GM19438 (cell line): ENCODE data around the gene DCST2.
"Not testable (repeated sequence)": the region's sequence is repeated elsewhere in the genome, so short reads cannot be mapped to it uniquely, and the experiment has no call there.

Experiments used
- ATAC-seq: cut with Tn5 transposase; IDR thresholded peaks from one replicate; pipeline ENCODE4 v1.9.1; 2021; ENCODE audit warnings: low read depth; ENCODE audit not compliant: unreplicated experiment

Gene DCST2

GRCh38 chr1:154983776-154984466 lies 49.7 kb downstream of the DCST2 start:
- ATAC-seq = no peak

- peak; percentile 98 for ATAC-seq
Observed at GRCh38 chr1:154982897-154983648, 50.5 kb downstream of the DCST2 start, which contains the start of gene FLAD1. TSS of gene FLAD1 (plus strand) at chr1:154983344. CDS start at chr1:154983695, 351 bp downstream.

DNA sequence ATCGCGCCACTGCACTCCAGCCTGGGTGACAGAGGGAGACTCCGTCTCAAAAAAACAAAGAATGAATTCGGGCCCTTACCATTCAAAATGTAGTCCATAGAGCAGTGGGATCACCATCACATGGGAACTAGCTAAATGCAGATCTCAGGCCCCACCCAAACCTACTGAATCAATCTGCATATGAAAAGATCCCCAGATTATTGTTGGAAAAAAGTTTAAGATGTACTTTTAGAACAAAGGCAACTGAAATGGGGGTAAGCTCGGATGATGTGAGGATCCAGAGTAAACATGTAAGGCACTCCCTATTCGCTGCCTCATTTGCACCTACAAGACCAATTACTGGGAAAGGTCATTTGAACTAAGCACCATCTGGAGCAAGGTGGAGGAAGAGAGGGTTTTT lies 51.2 kb downstream of the DCST2 start:
- ATAC-seq = no peak

DNA sequence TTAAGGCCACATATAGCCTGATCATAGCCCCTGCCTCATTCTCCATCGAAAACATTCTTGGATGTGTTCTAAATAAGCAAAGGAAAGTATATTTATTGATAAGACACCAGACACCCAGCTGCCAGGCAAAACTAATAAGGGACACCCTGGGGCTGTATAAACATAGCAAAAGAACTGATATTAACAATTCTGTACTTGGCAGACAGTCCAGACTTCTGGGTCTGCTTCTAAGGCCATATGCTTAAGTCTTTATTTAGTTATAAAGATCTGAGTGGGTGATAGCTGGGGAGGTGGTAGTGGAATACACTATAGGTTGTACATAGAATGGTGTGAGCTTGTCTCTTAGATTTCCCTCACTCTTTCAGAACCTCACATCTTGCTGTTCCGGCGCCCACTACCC lies 55.2 kb downstream of the DCST2 start:
- no peak for ATAC-seq

DNA sequence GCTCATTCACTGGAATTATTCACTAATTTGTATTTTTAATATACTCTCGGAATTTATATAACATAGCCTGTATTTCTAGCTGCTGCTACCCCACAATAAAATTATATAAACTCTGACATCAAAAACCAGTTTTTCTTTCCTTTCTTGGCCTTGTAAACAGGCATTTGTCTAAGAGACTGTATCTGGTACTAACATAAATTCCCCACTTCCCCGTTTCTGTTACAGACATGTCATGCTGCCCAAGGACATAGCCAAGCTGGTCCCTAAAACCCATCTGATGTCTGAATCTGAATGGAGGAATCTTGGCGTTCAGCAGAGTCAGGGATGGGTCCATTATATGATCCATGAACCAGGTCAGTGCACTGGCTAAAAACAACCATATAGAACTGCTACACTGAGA lies 55.8 kb downstream of the DCST2 start:
- ATAC-seq = not testable (repeated sequence)

DNA sequence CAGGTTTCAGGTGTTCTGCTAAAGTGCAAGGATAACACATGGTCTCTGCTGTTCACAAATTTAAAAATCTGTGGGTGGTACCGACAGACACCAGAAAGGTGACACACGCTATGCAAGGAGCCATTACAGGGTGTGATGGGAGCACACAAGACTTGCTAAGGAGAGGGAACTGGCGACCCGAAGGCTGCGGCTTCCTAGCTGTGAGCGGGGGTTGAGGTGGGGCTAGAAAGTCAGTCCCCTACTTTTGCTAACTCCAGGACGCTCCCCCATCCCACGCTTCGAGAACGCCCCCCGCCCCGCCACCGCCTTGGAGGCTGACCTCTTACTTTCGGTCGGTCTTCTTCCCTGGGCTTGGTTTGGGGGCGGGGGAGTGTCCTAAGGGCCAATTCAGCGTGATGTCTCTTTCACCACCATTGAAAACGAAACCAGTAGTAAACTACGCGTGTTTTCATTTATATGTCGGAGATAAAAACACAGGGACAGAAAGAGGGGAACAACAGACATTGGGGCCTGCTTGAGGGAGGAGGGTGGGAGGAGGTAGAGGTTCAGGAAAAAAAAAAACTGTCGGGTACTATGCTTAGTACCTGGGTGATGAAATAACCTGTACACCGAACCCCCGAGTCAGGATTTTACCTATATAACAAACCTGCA lies 58.0 kb downstream of the DCST2 start:
- ATAC-seq = no peak

- ATAC-seq = peak; percentile 44
Observed at GRCh38 chr1:154974808-154975408, 58.7 kb downstream of the DCST2 start.

GRCh38 chr1:154974102-154974807 lies 59.3 kb downstream of the DCST2 start, which contains the start of gene CKS1B:
TSS of gene CKS1B (plus strand) at chr1:154974681. CDS start at chr1:154974746, 65 bp downstream.
- peak; percentile 70 for ATAC-seq

DNA sequence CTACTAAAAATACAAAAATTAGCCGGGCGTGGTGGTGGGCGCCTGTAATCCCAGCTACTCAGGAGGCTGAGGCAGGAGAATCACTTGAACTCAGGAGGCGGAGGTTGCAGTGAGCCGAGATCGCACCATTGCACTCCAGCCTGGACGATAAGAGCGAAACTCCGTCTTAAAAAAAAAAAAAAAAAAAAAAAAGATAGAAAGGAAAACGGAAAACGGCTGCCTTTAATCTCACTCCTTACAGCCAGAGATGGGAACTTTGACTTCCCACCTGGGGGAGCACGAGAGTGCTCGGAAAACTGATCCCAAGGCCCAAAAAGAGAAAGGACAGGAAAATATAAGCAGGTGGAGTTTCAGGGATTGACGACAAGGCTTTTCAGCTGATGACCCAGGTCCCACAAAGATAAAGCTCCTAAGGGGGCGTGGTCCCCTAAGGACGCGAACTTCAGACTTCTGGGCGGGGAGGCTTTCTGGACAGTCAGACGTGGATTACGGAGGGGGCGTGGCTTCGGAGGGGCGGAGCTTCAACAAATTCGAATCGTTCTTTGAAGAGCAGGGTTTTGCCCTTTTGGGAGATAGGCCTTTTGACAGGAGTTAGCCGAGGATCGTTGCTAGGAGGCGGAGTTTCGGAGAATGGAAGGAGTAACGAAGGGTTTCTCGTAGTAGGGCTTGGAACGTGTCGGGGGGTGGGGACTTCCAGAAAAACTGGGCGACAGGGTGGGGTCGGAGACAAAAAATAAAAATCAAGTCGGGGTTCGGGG lies 60.1 kb downstream of the DCST2 start:
- ATAC-seq = peak; percentile 16

DNA sequence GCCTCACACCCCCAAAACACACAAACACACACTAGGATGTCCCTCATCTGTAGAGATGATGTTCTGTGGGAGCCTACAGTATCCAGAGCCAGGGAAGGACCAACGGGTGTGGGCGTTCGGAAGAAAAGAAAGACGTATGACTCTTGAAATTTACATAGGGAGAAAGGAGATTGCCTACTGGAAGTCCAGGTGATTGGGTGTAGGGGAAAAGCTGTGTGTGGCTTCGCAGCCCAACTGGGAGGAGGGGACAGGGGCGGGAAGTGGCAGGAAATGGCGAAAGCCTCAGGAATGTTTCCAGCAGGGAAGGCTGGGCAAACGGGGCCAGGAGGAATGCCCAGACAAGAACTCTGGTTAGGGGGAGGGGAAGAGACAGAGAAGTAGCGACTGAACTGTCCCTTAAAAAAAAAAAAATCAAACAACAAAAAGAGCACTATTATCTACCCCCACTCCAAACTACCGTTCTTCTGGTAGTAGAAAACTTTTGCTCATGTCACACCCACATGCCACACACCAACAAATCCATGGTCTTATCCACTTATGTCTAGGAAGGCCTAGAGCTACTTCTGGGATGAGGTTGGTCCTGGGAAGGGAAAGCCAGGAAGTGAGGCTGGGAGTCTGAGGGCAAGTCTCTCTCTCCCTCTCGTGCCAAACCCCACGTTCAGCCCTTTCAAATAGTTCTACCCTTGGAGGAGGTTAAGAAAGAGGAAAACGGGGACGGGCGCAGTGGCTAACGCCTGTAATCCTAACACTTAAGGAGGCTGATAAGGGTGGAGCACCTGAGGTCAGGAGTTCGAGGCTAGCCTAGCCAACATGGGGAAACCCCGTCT lies 60.9 kb downstream of the DCST2 start:
- no peak for ATAC-seq

DNA sequence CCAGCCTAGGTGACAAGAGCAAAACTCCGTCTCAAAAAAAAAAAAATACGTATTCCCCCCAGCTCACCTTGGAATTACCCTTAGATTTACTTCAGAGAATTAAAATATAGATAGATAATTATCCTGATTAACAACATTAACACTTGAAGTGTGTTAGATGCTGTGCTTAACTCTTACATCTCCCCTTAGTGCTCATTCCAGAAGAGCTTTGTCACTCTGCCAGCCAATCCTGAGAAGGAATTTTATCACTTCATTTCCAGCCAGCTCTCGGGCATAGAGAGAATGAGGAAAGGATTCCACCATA lies 61.4 kb downstream of the DCST2 start:
- no peak for ATAC-seq

- no peak for ATAC-seq
Observed at GRCh38 chr1:154971341-154971998, 62.1 kb downstream of the DCST2 start.

GRCh38 chr1:154970631-154971340 lies 62.8 kb downstream of the DCST2 start, which contains the start of gene SHC1:
TSS of gene SHC1 (minus strand) at chr1:154970747. CDS start at chr1:154970526, 221 bp downstream.
- no peak for ATAC-seq

- ATAC-seq = no peak
Observed at GRCh38 chr1:154969860-154970452, 63.6 kb downstream of the DCST2 start.

GRCh38 chr1:154969246-154969645 lies 64.3 kb downstream of the DCST2 start:
- no peak for ATAC-seq

- no peak for ATAC-seq
Observed at GRCh38 chr1:154968731-154969130, 64.8 kb downstream of the DCST2 start.
